CD4-positive, alpha-beta T cell treated with Interleukin-12 subunit alpha and Interleukin-12 subunit beta, for 1 hour (primary cell): ENCODE measurements around the gene C16orf96.
"Not testable (repeated sequence)": the region's sequence is repeated elsewhere in the genome, so short reads cannot be mapped to it uniquely, and the experiment has no call there.

Experiments used
- DNase-seq: peaks from one replicate; pipeline ENCODE4 v3.0.0-alpha.2; 2020

The C16orf96 gene

DNA sequence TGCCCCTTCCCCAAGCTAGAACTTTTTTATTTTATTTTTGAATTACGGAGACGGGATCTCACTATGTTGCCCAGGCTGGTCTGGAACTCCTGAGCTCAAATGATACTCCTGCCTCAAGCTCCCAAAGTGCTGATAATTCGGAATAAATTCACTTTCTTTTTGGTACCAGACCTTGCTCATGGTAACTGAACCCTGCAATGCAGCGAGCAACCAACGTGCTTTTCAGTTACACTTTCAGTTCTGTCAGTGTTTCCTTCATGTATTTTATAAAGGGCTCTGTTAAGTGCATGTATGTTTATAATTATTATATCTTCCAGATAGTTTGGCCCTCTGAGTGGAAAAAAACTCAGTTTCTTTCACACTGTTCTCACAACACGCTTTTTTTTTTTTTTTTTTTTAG, 13.9 kb downstream of the C16orf96 start:
- DNase-seq, result no peak

DNA sequence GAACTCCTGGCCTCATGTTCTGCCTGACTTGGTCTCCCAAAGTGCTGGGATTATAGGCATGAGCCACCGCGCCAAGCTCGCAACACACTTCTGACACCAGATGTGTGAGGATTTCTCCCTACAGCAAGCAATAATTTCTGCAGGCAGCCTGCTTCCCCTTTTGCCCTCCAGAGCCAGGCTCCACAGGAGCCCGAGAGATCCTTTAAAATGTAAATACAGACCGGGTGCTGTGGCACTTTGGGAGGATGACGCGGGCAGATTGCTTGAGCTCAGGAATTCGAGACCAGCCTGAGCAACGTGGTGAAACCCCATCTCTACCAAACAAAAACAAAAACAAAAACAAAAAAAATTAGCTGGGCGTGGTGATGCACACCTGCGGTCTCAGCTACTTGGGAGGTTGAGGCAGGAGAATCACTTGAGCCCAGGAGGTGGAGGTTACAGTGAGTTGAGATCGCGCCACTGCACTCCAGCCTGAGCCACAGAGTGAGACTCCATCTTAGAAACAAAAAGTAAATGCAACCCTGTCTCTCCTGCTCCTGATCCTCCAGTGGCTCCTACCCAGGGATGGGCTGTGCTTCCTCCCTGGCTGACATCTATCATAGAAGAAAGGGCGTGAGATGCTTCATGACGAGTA, 14.7 kb downstream of the C16orf96 start:
- DNase-seq, result no peak

GRCh38 chr16:4572715-4573114, 16.6 kb downstream of the C16orf96 start:
- DNase-seq, result no peak

GRCh38 chr16:4573926-4574325, 17.8 kb downstream of the C16orf96 start:
- not testable (repeated sequence) for DNase-seq

GRCh38 chr16:4574919-4575705, 19.0 kb downstream of the C16orf96 start:
- DNase-seq, result no peak

DNA sequence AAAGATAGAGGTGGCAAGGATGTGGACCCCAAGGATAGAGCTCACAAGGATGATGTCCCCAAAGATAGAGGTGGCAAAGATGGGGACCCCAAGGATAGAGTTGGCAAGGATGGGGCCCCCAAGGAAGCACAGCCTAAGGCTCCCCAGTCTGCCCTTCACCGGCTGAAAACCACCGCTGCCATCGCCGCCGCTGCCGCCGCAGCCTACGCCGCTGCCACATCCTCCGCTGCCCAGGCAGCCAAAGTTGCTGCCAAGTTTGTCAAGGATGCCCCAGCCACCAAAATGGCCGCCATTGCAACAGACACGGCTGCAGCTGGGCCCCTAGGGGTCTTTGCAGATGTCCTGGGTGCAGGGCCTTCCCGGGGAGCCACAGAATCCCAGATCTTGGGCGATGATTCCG, 19.9 kb downstream of the C16orf96 start:
- DNase-seq, result no peak

DNA sequence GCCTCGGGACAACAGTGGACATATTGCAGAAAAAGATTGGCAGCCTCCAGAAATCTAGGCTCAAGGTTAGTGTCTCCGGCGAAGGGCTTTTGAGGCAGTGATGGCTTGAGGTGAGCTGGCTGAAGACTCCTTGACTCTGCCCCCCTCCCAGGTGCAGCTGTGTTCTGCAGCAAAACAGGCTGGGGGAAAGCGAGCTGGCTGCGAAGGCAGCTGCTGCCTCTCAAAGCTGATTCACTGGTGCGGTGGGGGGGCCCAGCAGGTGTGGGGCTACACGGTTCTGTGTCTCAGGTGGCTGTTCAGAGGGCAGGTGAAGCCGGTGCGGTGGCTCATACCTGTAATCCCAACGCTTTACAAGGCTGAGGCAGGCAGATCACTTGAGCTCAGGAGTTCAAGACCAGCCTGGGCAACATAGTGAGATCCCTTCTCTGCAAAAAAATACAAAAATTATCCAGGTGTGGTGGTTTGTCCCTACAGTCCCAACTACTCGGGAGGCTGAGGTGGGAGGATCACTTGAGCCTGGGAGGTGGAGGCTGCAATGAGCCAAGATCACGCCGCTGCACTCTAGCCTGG, 22.9 kb downstream of the C16orf96 start:
- no peak for DNase-seq

GRCh38 chr16:4580250-4580649, 24.1 kb downstream of the C16orf96 start:
- no peak for DNase-seq

DNA sequence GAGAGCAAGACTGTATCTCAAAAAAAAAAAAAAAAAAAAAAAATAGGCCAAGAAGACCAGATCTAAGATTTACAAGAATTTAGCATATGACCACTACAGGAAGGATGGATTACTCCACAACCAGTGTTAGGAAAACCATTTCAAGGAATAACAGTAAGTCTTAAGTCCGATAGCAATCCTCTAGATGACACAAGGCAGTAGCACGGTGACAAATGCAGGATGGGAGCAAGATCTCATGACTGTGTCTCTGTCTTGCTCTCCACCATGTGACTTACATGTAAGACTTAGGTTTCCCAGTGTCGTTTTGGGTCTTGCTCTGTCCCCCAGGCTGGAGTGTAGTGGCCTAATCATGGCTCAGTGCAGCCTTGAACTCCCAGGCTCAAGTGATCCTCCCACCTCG, 27.8 kb downstream of the C16orf96 start:
- no peak for DNase-seq

GRCh38 chr16:4586291-4586690, 30.2 kb downstream of the C16orf96 start:
- no peak for DNase-seq

DNA sequence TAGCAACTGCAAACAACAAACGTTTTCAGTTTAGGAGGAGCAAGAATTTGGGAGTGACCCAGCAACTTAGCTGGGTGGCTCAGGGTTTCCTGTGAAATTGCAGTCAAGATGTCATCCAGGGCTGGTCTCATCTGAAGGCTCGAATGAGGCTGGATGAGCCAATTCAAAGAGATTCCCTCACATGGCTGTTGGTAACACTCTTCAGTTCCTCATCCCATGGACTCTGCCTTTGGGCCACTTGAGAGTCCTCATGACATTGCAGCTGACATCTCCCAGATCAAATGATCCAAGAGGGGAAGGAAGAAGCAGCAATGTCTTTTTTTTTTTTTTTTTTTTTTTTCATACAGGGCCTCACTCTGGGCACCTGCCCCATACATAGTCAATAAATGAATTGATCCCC, 32.2 kb downstream of the C16orf96 start:
- no peak for DNase-seq

DNA sequence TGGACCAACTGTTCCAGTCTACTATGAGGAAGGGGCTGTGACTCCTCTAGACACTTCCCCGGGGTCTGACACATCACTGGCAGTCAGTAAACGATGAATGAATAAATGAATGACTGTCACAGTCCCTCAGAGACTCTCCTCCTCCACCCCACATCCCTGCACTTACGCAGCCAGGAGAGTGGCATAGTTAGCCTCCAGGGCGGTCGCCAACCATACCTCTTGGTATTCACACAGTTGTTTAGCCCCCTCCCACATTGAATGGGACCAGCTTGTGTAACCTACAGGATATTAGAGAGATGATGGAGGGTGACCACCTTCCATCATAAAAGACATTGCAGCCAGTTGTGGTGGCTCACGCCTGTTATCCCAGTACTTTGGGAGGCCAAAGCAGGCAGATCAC, 32.8 kb downstream of the C16orf96 start:
- DNase-seq, result no peak

GRCh38 chr16:4591191-4591590, 35.1 kb downstream of the C16orf96 start:
- no peak for DNase-seq

- DNase-seq, result no peak
Observed at GRCh38 chr16:4591706-4592470, 35.7 kb downstream of the C16orf96 start.

- no peak for DNase-seq
Observed at GRCh38 chr16:4593086-4593485, 36.9 kb downstream of the C16orf96 start.

DNA sequence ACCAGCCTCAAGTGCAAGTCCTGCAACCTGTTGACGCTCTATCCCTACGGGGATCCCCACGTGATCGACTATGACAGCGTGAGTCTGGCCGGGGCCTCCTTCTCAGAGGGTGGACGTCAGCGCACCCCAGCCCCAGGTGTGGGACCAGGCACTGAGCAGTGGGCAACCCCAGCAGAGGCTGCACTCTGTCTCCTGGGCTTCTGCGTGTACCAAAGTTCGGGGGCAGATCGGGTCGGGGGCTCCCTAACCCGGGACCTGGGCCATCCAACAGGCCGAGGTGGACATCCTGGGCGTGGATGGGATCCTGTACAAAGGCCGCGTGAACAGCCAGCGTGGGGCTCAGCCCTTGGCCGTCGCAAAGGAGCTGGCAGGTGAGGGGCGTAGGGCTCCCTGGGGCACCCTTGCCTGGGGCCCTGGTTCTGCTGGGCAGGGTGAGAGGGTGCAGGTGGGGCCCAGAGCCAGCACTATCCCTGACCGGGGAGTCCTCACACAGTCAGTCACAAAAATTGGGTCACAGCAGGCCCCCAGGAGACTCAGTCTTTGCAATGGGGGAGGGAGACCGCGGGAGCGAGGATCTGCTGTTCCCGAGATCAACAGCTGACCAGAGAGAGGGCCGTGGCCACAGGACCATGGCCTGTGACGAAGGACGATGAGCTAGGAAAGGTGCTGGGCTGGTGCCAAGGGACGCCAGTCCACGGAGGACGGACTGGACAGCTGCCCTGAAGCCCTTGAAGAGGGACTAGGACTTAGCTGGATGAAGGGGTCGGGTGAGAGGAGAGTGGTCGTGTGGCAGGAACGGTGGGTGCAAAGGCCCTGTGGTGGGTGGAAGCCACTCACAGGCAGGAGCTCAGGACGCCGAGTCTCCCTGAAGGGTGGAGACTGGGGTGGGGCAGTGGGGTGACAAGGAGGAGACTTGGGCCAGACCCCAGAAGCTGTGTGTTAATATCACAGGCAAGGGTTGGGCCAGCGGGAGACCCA, 38.6 kb downstream of the C16orf96 start:
- no peak for DNase-seq

- no peak for DNase-seq
Observed at GRCh38 chr16:4597174-4597573, 41.0 kb downstream of the C16orf96 start.

- DNase-seq, result no peak
Observed at GRCh38 chr16:4599037-4599436, 42.9 kb downstream of the C16orf96 start.

DNA sequence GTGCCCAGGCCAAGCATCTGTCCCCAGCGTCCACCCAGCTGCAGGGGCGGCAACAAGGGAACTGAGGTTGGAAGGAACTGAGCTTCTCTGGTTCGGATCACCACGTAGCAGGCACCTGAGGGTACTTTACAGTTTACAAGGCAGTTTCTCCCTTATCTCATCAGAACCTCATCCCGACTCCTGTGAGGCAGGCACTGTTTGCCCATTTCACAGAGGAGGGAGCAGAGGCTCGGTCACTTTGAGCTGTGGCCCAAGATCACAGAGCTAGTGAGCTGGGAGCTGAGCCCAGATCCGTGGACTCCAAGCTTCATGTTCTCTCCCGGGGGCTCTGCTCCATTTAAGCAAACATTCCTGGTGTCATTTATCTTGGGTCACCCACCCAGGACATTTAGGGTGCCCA, 43.4 kb downstream of the C16orf96 start:
- DNase-seq, result no peak

GRCh38 chr16:4601036-4601863, 45.1 kb downstream of the C16orf96 start:
- no peak for DNase-seq

GRCh38 chr16:4601864-4602186, 45.7 kb downstream of the C16orf96 start:
- DNase-seq, result no peak

DNA sequence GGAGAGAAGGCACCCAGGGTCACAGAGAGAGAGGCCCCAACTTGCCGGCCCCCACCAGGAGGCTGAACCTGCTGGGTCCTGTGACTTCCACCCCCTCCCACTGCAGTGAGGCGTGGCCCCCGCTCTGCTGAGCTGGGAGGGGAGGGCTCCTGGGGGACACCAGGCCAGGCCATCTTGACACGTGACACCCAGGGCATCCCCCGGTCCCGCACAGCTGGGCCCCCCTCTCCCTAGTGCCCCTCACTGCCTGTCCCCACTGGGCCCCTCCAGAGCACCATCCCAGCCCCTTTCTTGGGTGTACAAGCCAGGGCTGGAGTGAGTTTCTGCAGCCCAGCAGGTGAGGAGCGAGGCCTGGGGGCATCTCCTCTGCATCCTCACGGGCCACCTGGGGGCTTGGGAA, 46.2 kb downstream of the C16orf96 start:
- DNase-seq, result no peak
